WTC11 (cell line): Measurements from ENCODE around the gene TMEM164. TPM values are rescaled to one million over a fixed set of nuclear protein-coding genes. Genes with fewer than 3 reads are reported as not detected.

Experiments used
- ATAC-seq: fragments of 200-7000 bp; cut with Tn5 transposase; 2 replicates; pipeline ENCODE4 v1.10.0; 2021; ENCODE audit warnings: mild to moderate bottlenecking, moderate library complexity
- CTCF ChIA-PET: fragments of 300-600 bp; sonication (Branson Sonifier 250); formaldehyde crosslinking; loops from one replicate; lab custom pipeline; 2021; ENCODE audit warnings: antibody characterized with exemption; lab: Charles Lee
- POLR2A ChIA-PET: fragments of 350-600 bp; sonication (Branson Sonifier 250); formaldehyde crosslinking; loops from one replicate; lab custom pipeline; 2021; ENCODE audit warnings: antibody characterized with exemption; lab: Charles Lee
- DNase-seq: peaks from one replicate; pipeline ENCODE4 v3.0.0; 2021; ENCODE audit warnings: low spot score
- H3K27ac Mint-ChIP-seq: 2 replicates; pipeline ENCODE4 v1.8.0; 2021; ENCODE audit warnings: mixed read lengths
- H3K27me3 Mint-ChIP-seq: 2 replicates; pipeline ENCODE4 v1.8.0; 2021; ENCODE audit warnings: low read depth, mild to moderate bottlenecking, moderate library complexity, mixed read lengths
- H3K36me3 Mint-ChIP-seq: 2 replicates; pipeline ENCODE4 v1.8.0; 2021; ENCODE audit warnings: mixed read lengths
- H3K4me1 Mint-ChIP-seq: 2 replicates; pipeline ENCODE4 v1.8.0; 2022; ENCODE audit warnings: mixed read lengths
- H3K4me3 Mint-ChIP-seq: 2 replicates; pipeline ENCODE4 v1.8.0; 2021; ENCODE audit warnings: mild to moderate bottlenecking, moderate library complexity, mixed read lengths
- H3K9me3 Mint-ChIP-seq: 2 replicates; pipeline ENCODE4 v1.8.0; 2021; ENCODE audit warnings: mixed read lengths
- CBFB ChIP-seq: sonication (generic); formaldehyde crosslinking; IDR thresholded peaks from 2 replicates; pipeline ENCODE4 v1.8.1; 2022; ENCODE audit warnings: mild to moderate bottlenecking, low read depth, missing genetic modification reagents
- CTCF ChIP-seq: fragments of 200-600 bp; IDR thresholded peaks from 2 replicates; pipeline ENCODE4 v1.8.0; 2022; ENCODE audit warnings: antibody characterized with exemption
- ERG ChIP-seq: fragments of 250-450 bp; sonication (Bioruptor Pico); IDR thresholded peaks from 2 replicates; pipeline ENCODE4 v1.8.0; 2021; ENCODE audit warnings: mild to moderate bottlenecking
- ETV6 ChIP-seq: sonication (generic); formaldehyde crosslinking; IDR thresholded peaks from 2 replicates; pipeline ENCODE4 v1.8.1; 2022; ENCODE audit warnings: mild to moderate bottlenecking, missing genetic modification reagents
- FOXJ3 ChIP-seq: sonication (generic); formaldehyde crosslinking; IDR thresholded peaks from 2 replicates; pipeline ENCODE4 v1.9.0; 2021; ENCODE audit warnings: missing genetic modification reagents, mild to moderate bottlenecking, borderline replicate concordance
- FOXK1 ChIP-seq: sonication (generic); formaldehyde crosslinking; IDR thresholded peaks from 2 replicates; pipeline ENCODE4 v1.8.0; 2022; ENCODE audit warnings: mild to moderate bottlenecking, moderate library complexity, missing genetic modification reagents
- GRHL2 ChIP-seq: fragments of 250-450 bp; sonication (Bioruptor Pico); IDR thresholded peaks from 2 replicates; pipeline ENCODE4 v1.8.0; 2022; ENCODE audit warnings: mild to moderate bottlenecking, moderate library complexity; ENCODE audit not compliant: insufficient replicate concordance, severe bottlenecking
- MXD4 ChIP-seq: fragments of 250-450 bp; sonication (Bioruptor Pico); IDR thresholded peaks from 2 replicates; pipeline ENCODE4 v1.8.0; 2021; ENCODE audit warnings: mild to moderate bottlenecking, moderate library complexity, borderline replicate concordance
- PRDM15 ChIP-seq: sonication (generic); formaldehyde crosslinking; IDR thresholded peaks from 2 replicates; pipeline ENCODE4 v1.8.0; 2022; ENCODE audit warnings: missing genetic modification reagents
- TCF7 ChIP-seq: sonication (generic); formaldehyde crosslinking; IDR thresholded peaks from 2 replicates; pipeline ENCODE4 v1.8.0; 2022; ENCODE audit warnings: mild to moderate bottlenecking, low read depth, missing genetic modification reagents, moderate library complexity
- TEAD4 ChIP-seq: sonication (generic); formaldehyde crosslinking; IDR thresholded peaks from 2 replicates; pipeline ENCODE4 v1.8.0; 2022; ENCODE audit warnings: mild to moderate bottlenecking, missing genetic modification reagents
- ZBTB43 ChIP-seq: sonication (generic); formaldehyde crosslinking; IDR thresholded peaks from 2 replicates; pipeline ENCODE4 v1.8.1; 2023; ENCODE audit warnings: mild to moderate bottlenecking, missing genetic modification reagents
- ZNF219 ChIP-seq: sonication (generic); formaldehyde crosslinking; IDR thresholded peaks from 2 replicates; pipeline ENCODE4 v1.8.0; 2023; ENCODE audit warnings: missing genetic modification reagents, mild to moderate bottlenecking, borderline replicate concordance
- ZNF263 ChIP-seq: sonication (generic); formaldehyde crosslinking; IDR thresholded peaks from 2 replicates; pipeline ENCODE4 v1.8.1; 2022; ENCODE audit warnings: low read depth, mild to moderate bottlenecking, moderate library complexity, missing genetic modification reagents
- ZNF317 ChIP-seq: sonication (generic); formaldehyde crosslinking; IDR thresholded peaks from 2 replicates; pipeline ENCODE4 v1.8.1; 2023; ENCODE audit warnings: low read depth, mild to moderate bottlenecking, moderate library complexity, missing genetic modification reagents, borderline replicate concordance
- ZNF512 ChIP-seq: sonication (generic); formaldehyde crosslinking; IDR thresholded peaks from 2 replicates; pipeline ENCODE4 v1.8.1; 2022; ENCODE audit warnings: missing genetic modification reagents, borderline replicate concordance
- total RNA-seq: library from RNA; stranded (reverse); gene quantifications from 3 replicates; pipeline ENCODE4 v1.2.3, GENCODE V29; 2021

The TMEM164 gene
- total RNA-seq, 1 experiment from 2014 or later: 16.0 TPM

- DNase-seq: no peak
- Mint-ChIP-seq H3K27ac (no peak overlapping the region), H3K9me3 (no peaks in the 10 kb centered on the region), H3K4me3 (no peak overlapping the region), H3K4me1 (peaks cover 46% of the 10 kb centered on the region), H3K27me3 (no peaks in the 10 kb centered on the region; the same call in 1 of the 2 replicates), H3K36me3 (no peaks in the 10 kb centered on the region; the same call in 1 of the 2 replicates)
- ChIA-PET CTCF (no interaction called here), POLR2A (no interaction called here)
- TF ChIP-seq ZNF317 (CRISPR knock-in tag): no peak
- no peak for TF ChIP-seq CBFB
- TF ChIP-seq ETV6: no peak
- TF ChIP-seq PRDM15 (CRISPR knock-in tag): no peak
- TF ChIP-seq MXD4 (CRISPR knock-in tag): no peak
- TF ChIP-seq ZNF512 (CRISPR knock-in tag): no peak
- no peak for ATAC-seq
Measured at GRCh38 chrX:110006821-110007375, 4.0 kb downstream of the TMEM164 start.

GRCh38 chrX:110008011-110008635 lies 5.2 kb downstream of the TMEM164 start:
- H3K4me1 Mint-ChIP-seq: peaks cover 50% of the 10 kb centered on the region
- POLR2A ChIA-PET: no interaction called here
- H3K27ac Mint-ChIP-seq: no peak overlapping the region

More at GRCh38 chrX:110008011-110008635, 5.2 kb downstream of the TMEM164 start:
- no peaks in the 10 kb centered on the region; the same call in 1 of the 2 replicates for H3K36me3 Mint-ChIP-seq
- CTCF ChIA-PET: no interaction called here
- TF ChIP-seq CTCF (no peak), TCF7 (CRISPR knock-in tag) (no peak), ZBTB43 (CRISPR knock-in tag) (no peak), PRDM15 (CRISPR knock-in tag) (no peak), FOXJ3 (no peak), FOXK1 (CRISPR knock-in tag) (no peak), ZNF219 (no peak), TEAD4 (CRISPR knock-in tag) (no peak), ERG (CRISPR knock-in tag) (no peak), ZNF263 (CRISPR knock-in tag) (no peak), GRHL2 (CRISPR knock-in tag) (no peak)
- H3K9me3 Mint-ChIP-seq: no peaks in the 10 kb centered on the region
- no peak overlapping the region for H3K4me3 Mint-ChIP-seq
- no peaks in the 10 kb centered on the region; the same call in 1 of the 2 replicates for H3K27me3 Mint-ChIP-seq
- ATAC-seq (no peak), DNase-seq (no peak)
